ENCODE data around the gene MAST4.
A peak's percentile ranks its signal among the peaks of the same experiment; 100 is the strongest.

MAST4 gene

DNA sequence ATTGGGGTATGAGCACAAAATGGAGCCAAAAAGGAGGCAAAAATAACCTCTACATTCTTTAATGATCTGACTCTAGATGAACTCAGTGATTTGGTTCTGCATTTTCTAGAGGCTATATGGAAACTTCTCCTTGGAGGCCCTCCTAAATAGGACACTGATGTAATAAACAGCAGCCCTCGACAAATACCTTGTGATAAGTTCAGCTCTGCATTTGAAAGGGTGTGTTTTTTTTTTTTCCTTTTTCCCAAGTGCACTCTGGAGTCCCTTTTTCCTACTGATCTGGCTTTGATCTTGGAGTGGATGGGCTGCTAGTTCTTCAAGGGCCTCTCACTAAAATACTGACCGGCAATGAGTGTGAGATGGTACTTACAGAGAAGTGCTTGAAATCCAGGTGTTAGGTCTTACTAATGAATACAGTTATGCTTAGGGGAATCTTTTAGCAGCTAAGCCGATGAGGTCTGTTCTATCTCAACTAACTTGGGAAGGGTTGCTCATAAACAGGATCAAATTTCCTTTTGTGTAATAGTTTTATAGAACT lies 161.7 kb downstream of the MAST4 start:
- Histone ChIP-seq H3K9me3 (ENCODE audit: control insufficient read depth, low read length) (no peaks in the 10 kb centered on the region), H3K4me2 (ENCODE audit: low read length, poor library complexity, severe bottlenecking) (no peak overlapping the region)
- WGBS = 58% methylated on average over 1 of the region's 3 CpGs

DNA sequence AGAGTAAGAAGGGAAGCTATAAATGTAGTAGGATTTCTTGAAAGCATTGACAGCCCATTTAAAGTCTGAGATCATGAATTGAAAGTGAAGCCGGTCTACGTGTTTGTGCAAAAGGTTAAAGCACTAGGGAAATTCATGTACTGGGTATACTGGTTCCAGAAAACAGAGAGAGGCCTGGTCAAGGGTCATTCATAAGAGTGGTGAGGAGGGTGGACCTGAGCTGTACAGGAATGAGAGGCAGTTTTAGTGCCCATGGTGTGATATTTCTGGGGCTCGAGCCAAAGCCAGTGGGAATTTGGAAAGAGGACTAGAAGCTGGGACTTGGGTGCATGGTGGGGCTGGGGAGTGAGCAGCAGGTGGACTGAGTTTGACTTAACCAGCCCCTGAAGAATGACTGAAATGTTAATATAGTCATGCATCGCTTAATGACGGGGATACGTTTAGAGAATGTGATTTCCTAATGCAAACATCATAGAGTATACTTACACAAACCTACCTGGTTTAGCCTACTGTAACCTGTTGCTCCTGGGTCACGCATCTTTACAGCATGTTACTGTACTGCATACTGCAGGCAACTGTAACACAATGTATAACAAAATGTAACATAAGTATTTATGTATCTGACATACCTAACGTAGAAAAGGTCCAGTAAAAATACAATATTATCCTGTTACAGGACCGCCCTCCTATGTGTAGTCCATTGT lies 173.0 kb downstream of the MAST4 start:
- 86% methylated on average over 8 of the region's 9 CpGs for WGBS
- H3K9ac ChIP-seq (ENCODE audit: low read length) = no peak overlapping the region

More for the DNA sequence above, 161.7 kb downstream of the MAST4 start:
- peaks cover 17% of the 10 kb centered on the region in 2 experiments for H3K27me3 ChIP-seq (ENCODE audit: control insufficient read depth in 1 of 2, insufficient read depth in 1 of 2, low read length in 2 of 2)
- no peak overlapping the region for H2BK5ac ChIP-seq (ENCODE audit: low read depth, low read length, poor library complexity, severe bottlenecking)
- no peaks in the 10 kb centered on the region for H3K79me1 ChIP-seq (replicated peaks; ENCODE audit: low read length, poor library complexity, severe bottlenecking)
- no peak overlapping the region for H3K23ac ChIP-seq (ENCODE audit: low read length in 2 of 2)
- H3K4me1 ChIP-seq (ENCODE audit: control insufficient read depth, insufficient read depth, low read depth, low read length) = no peaks in the 10 kb centered on the region
- H3K14ac ChIP-seq (ENCODE audit: low read length in 2 of 2) = no peak overlapping the region
- no peak overlapping the region for H4K91ac ChIP-seq (ENCODE audit: low read length)
- no peaks in the 10 kb centered on the region for H3K36me3 ChIP-seq (ENCODE audit: control insufficient read depth in 1 of 2, insufficient read depth in 2 of 2, low read depth in 1 of 2, low read length in 2 of 2)
- no peak overlapping the region for H3K18ac ChIP-seq (ENCODE audit: low read depth in 1 of 2, low read length in 2 of 2)
- H2BK15ac ChIP-seq (ENCODE audit: low read depth, poor library complexity, severe bottlenecking) = no peak overlapping the region
- no peak overlapping the region for H3K4me3 ChIP-seq (ENCODE audit: insufficient read depth in 1 of 2, low read depth in 1 of 2, low read length in 2 of 2)
- H3K27ac ChIP-seq (ENCODE audit: low read length, poor library complexity, severe bottlenecking) = no peak overlapping the region
- H2AK5ac ChIP-seq (ENCODE audit: low read length, severe bottlenecking) = no peak overlapping the region
- H3K9ac ChIP-seq (ENCODE audit: low read length) = no peak overlapping the region
- no peak overlapping the region for H2BK120ac ChIP-seq (ENCODE audit: low read depth, low read length)
- H2AFZ ChIP-seq (ENCODE audit: low read depth, low read length) = no peak overlapping the region
- H4K8ac ChIP-seq (ENCODE audit: low read length) = no peak overlapping the region
- H2BK12ac ChIP-seq (ENCODE audit: low read length in 2 of 2) = no peak overlapping the region
- H3K4ac ChIP-seq (ENCODE audit: low read depth in 1 of 2, low read length in 2 of 2) = no peak overlapping the region
- no peak for DNase-seq

DNA sequence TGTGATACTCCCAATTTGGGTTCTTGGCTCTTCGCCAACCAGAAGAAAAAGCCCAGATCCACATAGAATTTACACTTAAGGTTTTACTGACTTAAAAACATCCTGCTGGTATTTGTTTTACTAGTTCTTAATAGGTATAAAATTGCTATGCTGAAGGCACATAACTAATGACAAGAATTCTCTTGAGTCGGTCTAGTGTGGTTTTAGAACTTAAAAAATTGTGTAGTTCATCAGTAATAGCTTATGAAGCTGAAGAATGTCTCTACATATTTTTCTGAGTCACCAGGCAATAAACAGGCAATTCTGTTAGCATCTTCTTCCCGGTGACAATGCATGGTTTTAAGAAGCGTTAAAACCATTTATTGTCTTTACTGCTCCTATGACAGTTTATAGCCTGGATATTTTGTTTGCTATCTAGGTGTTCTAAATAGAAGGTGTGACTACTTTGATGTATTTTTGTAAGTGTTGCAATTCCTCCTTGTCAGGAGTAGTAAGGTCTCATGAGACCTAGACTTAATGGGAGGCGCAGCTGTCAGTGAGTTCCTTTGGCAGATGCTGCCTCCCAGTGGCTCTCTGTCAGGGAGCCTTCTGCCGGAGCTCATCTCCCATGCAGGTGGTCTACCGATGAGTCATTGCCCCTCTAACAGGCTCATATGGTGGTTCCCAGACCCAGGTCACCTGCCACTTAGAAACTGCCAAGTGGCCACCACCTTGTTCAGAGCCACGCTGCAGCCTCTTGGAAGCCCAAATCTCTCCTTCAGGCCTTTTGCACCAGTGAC lies 173.8 kb downstream of the MAST4 start:
- peaks cover 0 to 10% of the 10 kb centered on the region in 2 experiments for H3K27me3 ChIP-seq (ENCODE audit: control insufficient read depth in 1 of 2, insufficient read depth in 1 of 2, low read length in 2 of 2)
- H2AK5ac ChIP-seq (ENCODE audit: low read length, severe bottlenecking) = no peak overlapping the region
- H3K9ac ChIP-seq (ENCODE audit: low read length) = no peak overlapping the region
- H3K4me1 ChIP-seq (ENCODE audit: control insufficient read depth, insufficient read depth, low read depth, low read length) = no peaks in the 10 kb centered on the region
- H3K27ac ChIP-seq (ENCODE audit: low read length, poor library complexity, severe bottlenecking) = no peak overlapping the region
- H3K18ac ChIP-seq (ENCODE audit: low read depth in 1 of 2, low read length in 2 of 2) = no peak overlapping the region
- WGBS = 43% methylated on average over 6 of the region's 8 CpGs
- no peak overlapping the region for H3K14ac ChIP-seq (ENCODE audit: low read length in 2 of 2)
- H3K9me3 ChIP-seq (ENCODE audit: control insufficient read depth, low read length) = no peaks in the 10 kb centered on the region
- peak; percentile 15 for DNase-seq
- no peak overlapping the region for H2BK15ac ChIP-seq (ENCODE audit: low read depth, poor library complexity, severe bottlenecking)
- no peak overlapping the region for H2BK12ac ChIP-seq (ENCODE audit: low read length in 2 of 2)
- no peak overlapping the region for H2AFZ ChIP-seq (ENCODE audit: low read depth, low read length)
- H3K4me3 ChIP-seq (ENCODE audit: insufficient read depth in 1 of 2, low read depth in 1 of 2, low read length in 2 of 2) = no peak overlapping the region
- H3K4me2 ChIP-seq (ENCODE audit: low read length, poor library complexity, severe bottlenecking) = no peak overlapping the region
- H2BK120ac ChIP-seq (ENCODE audit: low read depth, low read length) = no peak overlapping the region
- H3K4ac ChIP-seq (ENCODE audit: low read depth in 1 of 2, low read length in 2 of 2) = no peak overlapping the region
- H4K91ac ChIP-seq (ENCODE audit: low read length) = no peak overlapping the region
- H3K23ac ChIP-seq (ENCODE audit: low read length in 2 of 2) = no peak overlapping the region
- no peaks in the 10 kb centered on the region for H3K36me3 ChIP-seq (ENCODE audit: control insufficient read depth in 1 of 2, insufficient read depth in 2 of 2, low read depth in 1 of 2, low read length in 2 of 2)
- no peak overlapping the region for H2BK5ac ChIP-seq (ENCODE audit: low read depth, low read length, poor library complexity, severe bottlenecking)
- no peaks in the 10 kb centered on the region for H3K79me1 ChIP-seq (replicated peaks; ENCODE audit: low read length, poor library complexity, severe bottlenecking)
- no peak overlapping the region for H4K8ac ChIP-seq (ENCODE audit: low read length)

More for the DNA sequence above, 173.0 kb downstream of the MAST4 start:
- Histone ChIP-seq H3K4me3 (ENCODE audit: insufficient read depth in 1 of 2, low read depth in 1 of 2, low read length in 2 of 2) (no peak overlapping the region), H3K23ac (ENCODE audit: low read length in 2 of 2) (no peak overlapping the region), H2BK120ac (ENCODE audit: low read depth, low read length) (no peak overlapping the region), H3K4ac (ENCODE audit: low read depth in 1 of 2, low read length in 2 of 2) (no peak overlapping the region), H4K91ac (ENCODE audit: low read length) (no peak overlapping the region), H3K27me3 (ENCODE audit: control insufficient read depth in 1 of 2, insufficient read depth in 1 of 2, low read length in 2 of 2) (peaks cover 0 to 10% of the 10 kb centered on the region in 2 experiments), H3K9me3 (ENCODE audit: control insufficient read depth, low read length) (no peaks in the 10 kb centered on the region), H3K27ac (ENCODE audit: low read length, poor library complexity, severe bottlenecking) (no peak overlapping the region), H4K8ac (ENCODE audit: low read length) (no peak overlapping the region), H3K18ac (ENCODE audit: low read depth in 1 of 2, low read length in 2 of 2) (no peak overlapping the region), H2AFZ (ENCODE audit: low read depth, low read length) (no peak overlapping the region), H3K4me2 (ENCODE audit: low read length, poor library complexity, severe bottlenecking) (no peak overlapping the region), H2AK5ac (ENCODE audit: low read length, severe bottlenecking) (no peak overlapping the region), H3K14ac (ENCODE audit: low read length in 2 of 2) (no peak overlapping the region), H3K4me1 (ENCODE audit: control insufficient read depth, insufficient read depth, low read depth, low read length) (no peaks in the 10 kb centered on the region), H3K79me1 (replicated peaks; ENCODE audit: low read length, poor library complexity, severe bottlenecking) (no peaks in the 10 kb centered on the region), H3K36me3 (ENCODE audit: control insufficient read depth in 1 of 2, insufficient read depth in 2 of 2, low read depth in 1 of 2, low read length in 2 of 2) (no peaks in the 10 kb centered on the region), H2BK15ac (ENCODE audit: low read depth, poor library complexity, severe bottlenecking) (no peak overlapping the region), H2BK12ac (ENCODE audit: low read length in 2 of 2) (no peak overlapping the region), H2BK5ac (ENCODE audit: low read depth, low read length, poor library complexity, severe bottlenecking) (no peak overlapping the region)
- no peak for DNase-seq

DNA sequence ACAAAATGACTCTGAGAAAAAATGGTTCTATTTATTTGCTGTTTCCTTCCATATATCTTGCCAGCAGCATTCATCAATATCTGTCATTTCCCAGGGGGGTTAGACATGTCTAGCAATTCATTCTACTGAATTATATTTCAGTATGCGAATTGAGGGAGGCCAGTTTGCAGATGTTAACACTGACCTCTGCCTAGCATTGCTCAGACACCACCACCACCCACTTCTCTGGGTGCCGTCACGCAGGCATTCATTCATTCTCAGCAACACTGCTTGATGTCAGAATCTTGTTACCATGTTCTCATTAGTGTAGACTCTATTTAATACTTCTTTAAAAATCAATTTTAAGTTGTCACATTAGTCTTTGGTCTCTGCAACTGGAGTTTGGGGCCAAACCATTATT lies 181.7 kb downstream of the MAST4 start:
- H4K8ac ChIP-seq (ENCODE audit: low read length) = no peak overlapping the region
- DNase-seq = no peak
- 70% methylated on average over 1 of the region's 3 CpGs for WGBS

More for the DNA sequence above, 181.7 kb downstream of the MAST4 start:
- Histone ChIP-seq H3K4me1 (ENCODE audit: control insufficient read depth, insufficient read depth, low read depth, low read length) (no peaks in the 10 kb centered on the region), H2BK5ac (ENCODE audit: low read depth, low read length, poor library complexity, severe bottlenecking) (no peak overlapping the region), H3K4ac (ENCODE audit: low read depth in 1 of 2, low read length in 2 of 2) (no peak overlapping the region), H3K9ac (ENCODE audit: low read length) (no peak overlapping the region), H3K36me3 (ENCODE audit: control insufficient read depth in 1 of 2, insufficient read depth in 2 of 2, low read depth in 1 of 2, low read length in 2 of 2) (no peaks in the 10 kb centered on the region), H3K4me2 (ENCODE audit: low read length, poor library complexity, severe bottlenecking) (no peak overlapping the region), H3K27ac (ENCODE audit: low read length, poor library complexity, severe bottlenecking) (no peak overlapping the region), H2BK12ac (ENCODE audit: low read length in 2 of 2) (no peak overlapping the region), H2AK5ac (ENCODE audit: low read length, severe bottlenecking) (no peak overlapping the region), H3K14ac (ENCODE audit: low read length in 2 of 2) (no peak overlapping the region), H3K18ac (ENCODE audit: low read depth in 1 of 2, low read length in 2 of 2) (no peak overlapping the region), H3K4me3 (ENCODE audit: insufficient read depth in 1 of 2, low read depth in 1 of 2, low read length in 2 of 2) (no peak overlapping the region), H3K9me3 (ENCODE audit: control insufficient read depth, low read length) (no peaks in the 10 kb centered on the region), H3K23ac (ENCODE audit: low read length in 2 of 2) (no peak overlapping the region), H2AFZ (ENCODE audit: low read depth, low read length) (no peak overlapping the region), H3K79me1 (replicated peaks; ENCODE audit: low read length, poor library complexity, severe bottlenecking) (no peaks in the 10 kb centered on the region), H4K91ac (ENCODE audit: low read length) (no peak overlapping the region), H2BK120ac (ENCODE audit: low read depth, low read length) (no peak overlapping the region), H3K27me3 (ENCODE audit: control insufficient read depth in 1 of 2, insufficient read depth in 1 of 2, low read length in 2 of 2) (no peaks in the 10 kb centered on the region), H2BK15ac (ENCODE audit: low read depth, poor library complexity, severe bottlenecking) (no peak overlapping the region)
